Upper lobe of right lung (tissue), 1 donor: ENCODE results near the gene SOX12. TPM values are rescaled to one million over a fixed set of nuclear protein-coding genes. Genes with fewer than 3 reads are reported as not detected.

Experiments used
- ATAC-seq: fragments of 200-7000 bp; cut with Tn5 transposase; one replicate; pipeline ENCODE4 v1.9.1; 2020; ENCODE audit warnings: mild to moderate bottlenecking, moderate library complexity
- DNase-seq: peaks from one replicate; pipeline ENCODE4 v3.0.0-alpha.2; 2020
- H3K27ac ChIP-seq: fragments of 200-600 bp; one replicate; pipeline ENCODE4 v1.8.0; 2022
- H3K27me3 ChIP-seq: fragments of 200-600 bp; one replicate; pipeline ENCODE4 v1.8.0; 2022; ENCODE audit warnings: mild to moderate bottlenecking
- H3K36me3 ChIP-seq: fragments of 200-600 bp; one replicate; pipeline ENCODE4 v1.8.0; 2022
- H3K4me1 ChIP-seq: fragments of 200-600 bp; one replicate; pipeline ENCODE4 v1.8.0; 2022
- H3K4me3 ChIP-seq: fragments of 200-600 bp; one replicate; pipeline ENCODE4 v1.8.0; 2022; ENCODE audit warnings: mild to moderate bottlenecking
- H3K9me3 ChIP-seq: fragments of 200-600 bp; one replicate; pipeline ENCODE4 v1.8.0; 2022
- CTCF ChIP-seq: fragments of 200-600 bp; IDR thresholded peaks from one replicate; pipeline ENCODE4 v1.8.0; 2022; ENCODE audit warnings: antibody characterized with exemption
- intact Hi-C: fragments of 100-400 bp; cut with DNase I; formaldehyde crosslinking; loops from one replicate; pipeline ENCODE4 v1.11.0; 2022
- total RNA-seq: library from RNA; stranded (reverse); fragmentation: NEBNext Ultra II Directional; extraction: Animal tissue kit (Norgen Biotek cat#: 25700); gene quantifications from one replicate; pipeline ENCODE4 v1.2.1, GENCODE V29; 2021
- donor health status: DM: no; HTN: yes; CAD: no; lungs with severe emphysema.

Gene SOX12
- total RNA-seq, 1 donor from 2014 or later: 8.4 TPM

GRCh38 chr20:361561-361960, 36.2 kb downstream of the SOX12 start:
- Histone ChIP-seq H3K27ac (no peak overlapping the region), H3K27me3 (no peaks in the 10 kb centered on the region), H3K36me3 (no peaks in the 10 kb centered on the region), H3K4me1 (peaks cover 8% of the 10 kb centered on the region), H3K4me3 (no peak overlapping the region), H3K9me3 (no peaks in the 10 kb centered on the region)
- DNase-seq (no peak), ATAC-seq (no peak)
- intact Hi-C loops: no loop called here
- no peak for TF ChIP-seq CTCF

GRCh38 chr20:362271-363254, 37.2 kb downstream of the SOX12 start:
- ATAC-seq: peak; percentile 90
- Histone ChIP-seq H3K27me3 (no peaks in the 10 kb centered on the region), H3K36me3 (no peaks in the 10 kb centered on the region), H3K4me1 (peaks cover 8% of the 10 kb centered on the region), H3K9me3 (no peaks in the 10 kb centered on the region), H3K27ac (no peak overlapping the region), H3K4me3 (no peak overlapping the region)
- DNase-seq: peak; percentile 94
- TF ChIP-seq CTCF: peak; percentile 44
- intact Hi-C loops: no loop called here

- DNase-seq (no peak), ATAC-seq (peak; percentile 41)
- no peaks in the 10 kb centered on the region for H3K27me3 ChIP-seq
- H3K4me3 ChIP-seq: no peak overlapping the region
- intact Hi-C loops: no loop called here
- no peaks in the 10 kb centered on the region for H3K9me3 ChIP-seq
- peaks cover 8% of the 10 kb centered on the region for H3K4me1 ChIP-seq
- TF ChIP-seq CTCF: no peak
- no peak overlapping the region for H3K27ac ChIP-seq
- no peaks in the 10 kb centered on the region for H3K36me3 ChIP-seq
These were observed 38.1 kb downstream of the SOX12 start for GRCh38 chr20:363319-364078.

- intact Hi-C loops: no loop called here
These were observed 39.8 kb downstream of the SOX12 start for GRCh38 chr20:364905-365794.

More at GRCh38 chr20:364905-365794, 39.8 kb downstream of the SOX12 start:
- Histone ChIP-seq H3K4me1 (peaks cover 14% of the 10 kb centered on the region), H3K27me3 (no peaks in the 10 kb centered on the region), H3K36me3 (no peaks in the 10 kb centered on the region), H3K4me3 (no peak overlapping the region), H3K27ac (no peak overlapping the region), H3K9me3 (no peaks in the 10 kb centered on the region)
- ATAC-seq (no peak), DNase-seq (no peak)
- no peak for TF ChIP-seq CTCF
